Activated CD4-positive, CD25-positive, alpha-beta regulatory T cell treated with anti-CD3 and anti-CD28 coated beads, Interleukin-2, amount 50 U/mL, for 72 hours (primary cell): ENCODE measurements around the gene FBL.
"Not testable (repeated sequence)": the region's sequence is repeated elsewhere in the genome, so short reads cannot be mapped to it uniquely, and the experiment has no call there.

Experiments
- DNase-seq: peaks from one replicate; pipeline ENCODE4 v3.0.0; 2021

FBL gene

GRCh38 chr19:39875401-39875864 is 29.3 kb upstream of the FBL start:
- DNase-seq, result not testable (repeated sequence)

- no peak for DNase-seq
Measured at GRCh38 chr19:39874404-39874803, 28.2 kb upstream of the FBL start.

GRCh38 chr19:39873385-39873784 is 27.2 kb upstream of the FBL start:
- DNase-seq, result no peak

GRCh38 chr19:39871886-39872866 is 26.0 kb upstream of the FBL start:
- no peak for DNase-seq

- DNase-seq, result no peak
Measured at GRCh38 chr19:39871362-39871761, 25.2 kb upstream of the FBL start.

- DNase-seq, result no peak
Measured at GRCh38 chr19:39870171-39870971, 24.2 kb upstream of the FBL start.

- no peak for DNase-seq
Measured at GRCh38 chr19:39867952-39868351, 21.8 kb upstream of the FBL start.

- DNase-seq, result no peak
Measured at GRCh38 chr19:39867133-39867532, 21.0 kb upstream of the FBL start.

GRCh38 chr19:39865953-39866352 is 19.8 kb upstream of the FBL start:
- no peak for DNase-seq

- no peak for DNase-seq
Measured at GRCh38 chr19:39865186-39865585, 19.0 kb upstream of the FBL start.

GRCh38 chr19:39864118-39864517 is 17.9 kb upstream of the FBL start:
- no peak for DNase-seq

- DNase-seq, result no peak
Measured at GRCh38 chr19:39858541-39858940, 12.4 kb upstream of the FBL start.

GRCh38 chr19:39852882-39853281 is 6.7 kb upstream of the FBL start:
- no peak for DNase-seq

- DNase-seq, result no peak
Measured at GRCh38 chr19:39850892-39851291, 4.7 kb upstream of the FBL start.

GRCh38 chr19:39848392-39848791 is 2.2 kb upstream of the FBL start:
- DNase-seq, result no peak

- no peak for DNase-seq
Measured at GRCh38 chr19:39847525-39847924, 1.3 kb upstream of the FBL start.

GRCh38 chr19:39846678-39847486 is 703 bp upstream of the FBL start:
- no peak for DNase-seq

- DNase-seq, result no peak
Measured at GRCh38 chr19:39845584-39845932, 621 bp downstream of the FBL start.

- no peak for DNase-seq
Measured at GRCh38 chr19:39845172-39845571, 1.0 kb downstream of the FBL start.

GRCh38 chr19:39843919-39844793 is 2.0 kb downstream of the FBL start:
- DNase-seq, result no peak

GRCh38 chr19:39842693-39843435 is 3.3 kb downstream of the FBL start:
- no peak for DNase-seq
